Measurements from ENCODE around the gene TCEA3. TPM values are rescaled to one million over a fixed set of nuclear protein-coding genes. Genes with fewer than 3 reads are reported as not detected.

The TCEA3 gene
- total RNA-seq, 4 donors from 2014 or later, result 26.8 to 50.4 (median 48.0) TPM

GRCh38 chr1:23395849-23396248, 28.7 kb downstream of the TCEA3 start:
- H3K27ac ChIP-seq, result peak overlapping the region in 1 of 3 donors; percentile 81
- peaks cover 0 to 26% of the 10 kb centered on the region in 2 donors for H3K4me1 ChIP-seq
- no peaks in the 10 kb centered on the region for H3K36me3 ChIP-seq
- WGBS, 2 donors, result 91% methylated on average over 4 of the region's 4 CpGs
- no peak for TF ChIP-seq POLR2A (IDR thresholded peaks at IDR 0.05)
- no peak overlapping the region for H3K4me3 ChIP-seq (replicated peaks in 1 of 3)
- H3K27me3 ChIP-seq, result no peaks in the 10 kb centered on the region
- no peaks in the 10 kb centered on the region for H3K9me3 ChIP-seq
- no peak for DNase-seq
- intact Hi-C loops (cut with DNase I), result no loop called here

GRCh38 chr1:23395154-23395724, 29.3 kb downstream of the TCEA3 start:
- Histone ChIP-seq H3K4me3 (replicated peaks in 1 of 3) (no peak overlapping the region), H3K27me3 (no peaks in the 10 kb centered on the region), H3K27ac (peak overlapping the region; percentile 33 to 81 (median 59)), H3K36me3 (no peaks in the 10 kb centered on the region), H3K9me3 (no peaks in the 10 kb centered on the region), H3K4me1 (peaks cover 0 to 22% of the 10 kb centered on the region in 2 donors)
- TF ChIP-seq POLR2A (IDR thresholded peaks at IDR 0.05) (no peak), CTCF (IDR thresholded peaks at IDR 0.05) (no peak)
- intact Hi-C loops (cut with DNase I), result no loop called here
- no peak for DNase-seq
- WGBS, 2 donors, result 52 to 62% methylated on average over 8 of the region's 8 CpGs

GRCh38 chr1:23394684-23395083, 29.9 kb downstream of the TCEA3 start:
- peak; percentile 41 to 44 for DNase-seq
- intact Hi-C loops (cut with DNase I), result no loop called here
- H3K27me3 ChIP-seq, result no peaks in the 10 kb centered on the region
- TF ChIP-seq CTCF (IDR thresholded peaks at IDR 0.05) (no peak), POLR2A (IDR thresholded peaks at IDR 0.05) (no peak)
- peak overlapping the region in 2 of 3 donors; percentile 59 to 81 for H3K27ac ChIP-seq
- no peaks in the 10 kb centered on the region for H3K9me3 ChIP-seq
- peaks cover 0 to 22% of the 10 kb centered on the region in 2 donors for H3K4me1 ChIP-seq
- no peak overlapping the region for H3K4me3 ChIP-seq (replicated peaks in 1 of 3)
- no peaks in the 10 kb centered on the region for H3K36me3 ChIP-seq
- 35 to 58% methylated on average over 7 of the region's 7 CpGs for WGBS, 2 donors

- Histone ChIP-seq H3K27me3 (no peaks in the 10 kb centered on the region), H3K36me3 (no peaks in the 10 kb centered on the region), H3K9me3 (no peaks in the 10 kb centered on the region), H3K4me1 (peaks cover 0 to 22% of the 10 kb centered on the region in 2 donors), H3K4me3 (replicated peaks in 1 of 3) (no peak overlapping the region), H3K27ac (peak overlapping the region in 2 of 3 donors; percentile 59 to 81)
- DNase-seq, result no peak
- WGBS, 2 donors, result 73 to 74% methylated on average over 4 of the region's 4 CpGs
- TF ChIP-seq POLR2A (IDR thresholded peaks at IDR 0.05) (no peak), CTCF (IDR thresholded peaks at IDR 0.05) (no peak)
- intact Hi-C loops (cut with DNase I), result no loop called here
Observed at GRCh38 chr1:23394181-23394580, 30.4 kb downstream of the TCEA3 start.

GRCh38 chr1:23393706-23394105, 30.8 kb downstream of the TCEA3 start:
- Histone ChIP-seq H3K4me3 (replicated peaks in 1 of 3) (no peak overlapping the region), H3K4me1 (peaks cover 0 to 22% of the 10 kb centered on the region in 2 donors), H3K36me3 (no peaks in the 10 kb centered on the region), H3K27me3 (no peaks in the 10 kb centered on the region), H3K9me3 (no peaks in the 10 kb centered on the region), H3K27ac (peak overlapping the region in 2 of 3 donors; percentile 59 to 81)
- 81 to 91% methylated on average over 8 to 11 of the region's 15 CpGs for WGBS, 2 donors
- DNase-seq, result peak; percentile 25 to 38
- intact Hi-C loops (cut with DNase I), result no loop called here
- TF ChIP-seq CTCF (IDR thresholded peaks at IDR 0.05) (no peak), POLR2A (IDR thresholded peaks at IDR 0.05) (no peak)
